KG1 (cell line): ENCODE measurements around the gene EPB41.
"Not testable (repeated sequence)": the region's sequence is repeated elsewhere in the genome, so short reads cannot be mapped to it uniquely, and the experiment has no call there.

Experiments used
- DNase-seq: peaks from one replicate; lab custom pipeline; 2025; lab: John Stamatoyannopoulos, UW

EPB41 gene

GRCh38 chr1:28981210-28981609 lies 66.8 kb downstream of the EPB41 start:
- DNase-seq, result no peak

DNA sequence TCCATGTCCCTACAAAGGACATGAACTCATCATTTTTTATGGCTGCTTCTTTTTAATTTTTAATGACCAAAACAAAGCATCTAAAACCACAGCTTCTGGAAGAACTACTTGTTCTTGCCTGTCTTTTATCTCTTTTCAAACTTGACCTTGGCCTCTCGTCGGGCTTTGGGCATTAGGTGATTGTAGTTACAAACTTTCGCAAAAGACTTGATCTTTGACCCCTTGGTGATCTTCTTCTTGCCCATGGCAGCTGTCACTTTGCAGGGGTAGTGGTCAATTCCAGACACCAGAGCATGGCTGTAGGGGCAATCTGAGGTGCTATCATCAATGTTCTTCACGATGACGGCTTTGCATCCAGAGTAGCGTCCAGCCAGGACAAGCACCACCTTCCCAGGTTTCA lies 67.8 kb downstream of the EPB41 start:
- DNase-seq, result no peak

DNA sequence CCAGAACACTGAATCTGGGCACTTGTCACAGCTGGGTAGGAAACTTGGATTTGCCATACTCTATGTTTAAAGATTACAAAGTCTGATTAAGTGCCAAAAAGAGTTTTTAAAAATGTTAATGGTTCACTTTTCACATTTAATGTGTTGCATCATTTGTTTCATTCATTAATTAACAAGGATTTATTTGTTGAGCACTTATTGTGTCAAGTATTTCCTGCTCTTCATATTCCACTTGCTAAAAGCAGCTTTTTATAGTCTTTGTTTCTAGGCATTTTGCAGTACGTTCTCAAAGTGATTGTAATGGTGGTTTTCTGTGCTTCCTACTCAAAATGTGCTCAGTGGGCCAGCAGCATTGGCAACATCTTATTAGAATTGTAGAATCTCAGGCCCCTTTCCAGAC lies 68.7 kb downstream of the EPB41 start:
- no peak for DNase-seq

DNA sequence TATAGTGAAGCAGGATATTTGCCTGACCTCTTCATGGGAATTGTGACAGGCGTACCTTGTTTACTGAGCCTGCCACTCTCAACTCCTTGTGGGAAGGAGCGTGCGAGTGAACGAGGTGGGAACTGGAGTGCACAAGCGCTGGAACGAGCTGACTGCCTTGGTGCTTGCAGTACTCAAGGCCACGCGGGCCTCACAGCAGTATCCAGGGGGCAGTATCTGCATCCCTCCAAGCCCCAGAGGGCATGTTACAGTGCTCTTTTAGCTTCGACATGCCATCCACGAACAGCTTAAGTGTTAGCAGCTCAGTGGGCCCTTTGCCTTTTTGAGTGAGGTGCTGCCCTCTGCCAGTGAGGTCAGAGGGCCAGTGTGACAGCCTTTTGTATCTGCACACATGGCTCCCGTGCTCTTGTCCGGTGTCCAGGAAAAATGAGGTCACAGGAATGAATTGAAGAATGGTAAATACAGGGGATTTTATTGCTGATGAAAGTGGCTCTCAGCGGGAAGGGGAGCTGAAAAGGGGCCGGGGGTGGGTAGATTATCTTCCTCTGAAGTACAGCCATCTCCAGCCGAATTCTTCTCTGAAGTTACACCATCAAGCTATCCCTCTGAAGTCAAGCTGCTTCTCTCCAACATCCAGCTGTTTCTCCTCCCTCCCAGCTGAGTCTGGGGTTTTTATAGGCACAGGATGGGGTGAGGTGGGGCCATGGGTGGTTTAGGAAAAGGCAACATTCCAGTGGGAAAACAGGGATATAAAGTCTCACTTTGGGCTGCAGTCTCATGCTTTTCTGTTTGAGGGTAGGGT lies 69.3 kb downstream of the EPB41 start:
- no peak for DNase-seq

- no peak for DNase-seq
Measured at GRCh38 chr1:28984311-28984684, 69.9 kb downstream of the EPB41 start.

GRCh38 chr1:28985427-28985826 lies 71.1 kb downstream of the EPB41 start:
- no peak for DNase-seq

- DNase-seq, result no peak
Measured at GRCh38 chr1:28986306-28986910, 72.0 kb downstream of the EPB41 start.

DNA sequence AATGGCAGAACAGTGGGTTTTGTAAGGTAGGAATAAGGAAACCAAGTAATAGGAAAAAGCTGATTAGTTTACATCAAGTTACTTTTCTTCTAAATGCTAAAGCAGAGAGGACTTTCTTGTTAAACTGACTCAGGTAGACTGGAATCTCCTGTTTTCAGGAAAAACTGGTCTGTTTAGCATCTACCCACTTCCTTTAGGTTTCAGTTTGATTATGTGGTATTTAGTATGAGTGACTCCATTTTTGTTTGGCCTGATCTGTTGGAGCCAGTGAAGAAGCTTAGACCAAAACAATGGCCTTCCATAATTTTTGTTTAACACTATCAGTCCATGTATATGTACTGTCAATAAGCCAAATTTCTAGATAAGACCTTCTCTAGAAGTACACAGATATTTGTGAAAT lies 88.4 kb downstream of the EPB41 start:
- DNase-seq, result no peak

GRCh38 chr1:29004288-29004687 lies 89.9 kb downstream of the EPB41 start:
- DNase-seq, result no peak

DNA sequence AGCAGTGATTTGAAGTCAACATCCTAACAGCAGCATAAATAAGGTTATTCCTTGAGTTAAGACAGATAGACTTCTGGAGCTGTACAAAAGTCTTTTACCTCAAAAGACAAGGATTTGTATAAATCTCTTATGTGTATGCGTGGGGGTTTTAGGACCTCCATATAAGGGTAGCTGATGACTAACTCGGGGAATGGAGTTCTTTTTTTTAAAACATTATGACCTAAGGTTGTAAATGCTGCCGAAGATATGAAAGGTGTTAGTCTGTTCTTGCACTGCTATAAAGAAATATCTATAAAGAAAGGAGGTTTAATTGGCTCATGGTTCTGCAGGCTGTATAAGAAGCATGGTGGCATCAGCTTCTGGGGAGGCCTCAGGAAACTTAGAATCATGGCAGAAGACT lies 90.4 kb downstream of the EPB41 start:
- DNase-seq, result no peak

- DNase-seq, result no peak
Measured at GRCh38 chr1:29011775-29012174, 97.4 kb downstream of the EPB41 start.

- no peak for DNase-seq
Measured at GRCh38 chr1:29017235-29017634, 102.9 kb downstream of the EPB41 start.

- no peak for DNase-seq
Measured at GRCh38 chr1:29017975-29018712, 103.8 kb downstream of the EPB41 start.

GRCh38 chr1:29022620-29023019 lies 108.3 kb downstream of the EPB41 start:
- no peak for DNase-seq

GRCh38 chr1:29029667-29030066 lies 115.3 kb downstream of the EPB41 start:
- no peak for DNase-seq

GRCh38 chr1:29032841-29033240 lies 118.5 kb downstream of the EPB41 start:
- DNase-seq, result no peak

- DNase-seq, result peak; percentile 14
Measured at GRCh38 chr1:29033829-29034466, 119.6 kb downstream of the EPB41 start.

- DNase-seq, result no peak
Measured at GRCh38 chr1:29043274-29043965, 129.1 kb downstream of the EPB41 start.

DNA sequence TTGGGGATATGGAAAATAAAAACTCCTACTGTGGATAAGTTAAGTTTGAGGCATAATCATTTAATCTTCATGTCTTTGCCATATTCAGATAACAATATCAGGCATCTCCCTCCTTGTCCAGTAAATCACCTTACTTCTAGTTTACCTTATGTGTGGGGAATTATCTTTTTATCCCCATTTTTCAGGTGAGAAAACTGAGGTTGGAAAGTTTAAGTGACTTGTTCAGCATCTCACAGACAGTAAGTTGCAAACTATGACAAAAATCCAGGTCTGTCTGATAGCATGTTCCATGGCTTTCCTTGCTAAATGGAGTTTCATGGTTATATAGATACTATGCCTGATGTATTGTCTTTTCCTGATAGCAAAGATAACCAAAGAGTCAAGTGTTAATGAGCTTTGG lies 129.6 kb downstream of the EPB41 start:
- no peak for DNase-seq

DNA sequence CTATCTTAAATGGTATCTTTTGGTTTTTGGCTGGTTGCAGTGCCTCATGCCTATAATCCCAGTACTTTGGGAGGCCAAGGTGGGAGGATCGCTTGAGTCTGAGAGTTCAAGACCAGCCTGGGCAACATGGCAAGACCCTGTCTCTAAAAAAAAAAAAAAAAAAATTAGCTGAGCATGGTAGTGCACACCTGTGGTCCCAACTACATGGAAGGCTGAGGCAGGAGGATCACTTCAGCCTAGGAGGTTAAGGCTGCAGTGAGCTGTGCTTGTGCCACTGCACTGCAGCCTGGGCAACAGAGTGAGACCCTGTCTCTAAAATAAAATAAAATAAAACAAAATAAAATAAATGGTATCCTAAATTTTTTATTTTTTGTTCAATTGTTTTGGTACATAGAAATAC lies 131.3 kb downstream of the EPB41 start:
- DNase-seq, result not testable (repeated sequence)

DNA sequence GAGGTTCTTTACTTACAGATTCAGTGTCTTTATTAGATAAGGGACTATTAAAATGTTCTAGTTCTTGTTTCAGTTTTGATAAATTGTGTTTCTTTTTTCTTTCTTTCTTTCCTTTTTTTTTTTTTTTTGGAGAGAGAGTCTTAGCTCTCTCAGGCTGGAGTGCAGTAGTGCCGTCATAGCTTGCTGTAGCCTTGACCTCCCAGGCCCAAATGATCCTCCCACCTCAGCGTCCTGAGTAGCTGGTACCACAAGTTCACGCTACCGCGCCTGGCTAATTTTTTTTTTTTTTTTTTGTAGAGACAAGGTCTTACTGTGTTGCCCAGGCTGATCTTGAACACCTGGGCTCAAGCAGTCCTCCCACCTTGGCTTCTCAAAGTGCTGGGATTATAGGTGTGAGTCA lies 132.8 kb downstream of the EPB41 start:
- no peak for DNase-seq

- no peak for DNase-seq
Measured at GRCh38 chr1:29050166-29050565, 135.8 kb downstream of the EPB41 start.
